Testis (tissue), 3 donors: ENCODE data around the gene RGSL1. TPM values are rescaled to one million over a fixed set of nuclear protein-coding genes. Genes with fewer than 3 reads are reported as not detected.

Experiments
- DNase-seq: peaks from one replicate; pipeline ENCODE4 v3.0.0-alpha.2; 2019
- H3K27ac ChIP-seq, 2 donors: fragments of 200-600 bp; sonication (generic); one replicate each; pipeline ENCODE4 v1.5.1; 2019
- H3K27me3 ChIP-seq: fragments of 200-600 bp; sonication (generic); one replicate; pipeline ENCODE4 v1.5.1; 2019
- H3K36me3 ChIP-seq: fragments of 200-600 bp; sonication (generic); one replicate; pipeline ENCODE4 v1.5.1; 2017; ENCODE audit warnings: low read depth; ENCODE audit errors: missing control alignments
- H3K4me1 ChIP-seq: fragments of 200-600 bp; sonication (generic); one replicate; pipeline ENCODE4 v1.5.1; 2019
- H3K4me3 ChIP-seq, 2 donors: fragments of 200-600 bp; sonication (generic); one replicate each; pipeline ENCODE4 v1.5.1; 2017 to 2019
- H3K9me3 ChIP-seq: fragments of 200-600 bp; sonication (generic); one replicate; pipeline ENCODE4 v1.5.1; 2017
- POLR2A ChIP-seq: fragments of 450-650 bp; IDR thresholded peaks from one replicate; pipeline ENCODE4 v1.6.1; 2017; ENCODE audit warnings: antibody characterized with exemption, mild to moderate bottlenecking, moderate library complexity
- WGBS, 2 donors: methylation state at CpG; one replicate each; pipeline ENCODE4 v1.1.5; 2018; 5-methylcytosine and 5-hydroxymethylcytosine counted together
- intact Hi-C: fragments of 100-400 bp; cut with DNase I; formaldehyde crosslinking; loops from one replicate; pipeline ENCODE4 v1.15.1; 2023; ENCODE audit warnings: low total_unique reads
- polyA plus RNA-seq: library from polyadenylated mRNA; stranded (reverse); fragments of 350-450 nt; fragmentation: Illumina TruSeq; extraction: RNeasy Lipid Tissue Mini Kit (QIAGEN cat#74804); gene quantifications from one replicate; pipeline ENCODE4 v1.2.3, GENCODE V29; 2014; ENCODE audit warnings: low read depth, low replicate concordance; ENCODE audit not compliant: insufficient read depth
- total RNA-seq, 2 donors: library from RNA; depleted of rRNA; stranded (reverse); fragments of >200 nt; gene quantifications; one replicate each; pipeline ENCODE4 v1.2.3, GENCODE V29; 2016
- TF ChIP-seq, protein P1 (sequence below), 3 experiments: fragments of 450-650 bp in 2 of 3; fragments of 200-600 bp in 1 of 3; sonication (generic) in 1 of 3; IDR thresholded peaks; one replicate each; pipeline ENCODE4 v1.5.1; 2016 to 2019; ENCODE audit warnings: antibody characterized with exemption in 3 of 3, mild to moderate bottlenecking in 2 of 3, moderate library complexity in 1 of 3

RGSL1 gene
- total and polyA plus RNA-seq, 3 donors from 2014 or later, result 12.6 to 37.1 (median 25.9) TPM

DNA sequence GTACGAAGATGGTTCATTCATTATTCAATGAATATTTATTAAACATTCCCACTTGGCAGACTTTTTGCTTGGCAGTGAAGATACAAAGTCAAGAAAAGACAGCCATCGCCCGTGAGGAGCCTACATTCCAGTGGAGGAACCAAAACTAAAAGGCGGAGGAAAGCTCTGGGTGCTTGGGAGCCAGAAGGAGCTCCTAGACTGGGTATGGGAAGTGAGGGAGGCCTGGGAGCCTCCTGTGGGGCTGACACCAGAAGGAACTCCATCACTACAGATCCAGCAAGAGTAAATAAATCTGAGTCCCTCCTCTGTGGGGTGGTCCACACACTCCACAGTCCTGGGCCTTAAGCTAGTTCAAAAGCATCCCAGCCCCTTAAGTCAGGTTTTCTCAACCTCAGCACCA lies 124.2 kb downstream of the RGSL1 start:
- H3K36me3 ChIP-seq, result no peaks in the 10 kb centered on the region
- intact Hi-C loops, result no loop called here
- H3K4me3 ChIP-seq, result no peak overlapping the region
- H3K9me3 ChIP-seq, result no peaks in the 10 kb centered on the region
- no peak overlapping the region for H3K27ac ChIP-seq
- DNase-seq, result no peak
- TF ChIP-seq, protein P1, sequence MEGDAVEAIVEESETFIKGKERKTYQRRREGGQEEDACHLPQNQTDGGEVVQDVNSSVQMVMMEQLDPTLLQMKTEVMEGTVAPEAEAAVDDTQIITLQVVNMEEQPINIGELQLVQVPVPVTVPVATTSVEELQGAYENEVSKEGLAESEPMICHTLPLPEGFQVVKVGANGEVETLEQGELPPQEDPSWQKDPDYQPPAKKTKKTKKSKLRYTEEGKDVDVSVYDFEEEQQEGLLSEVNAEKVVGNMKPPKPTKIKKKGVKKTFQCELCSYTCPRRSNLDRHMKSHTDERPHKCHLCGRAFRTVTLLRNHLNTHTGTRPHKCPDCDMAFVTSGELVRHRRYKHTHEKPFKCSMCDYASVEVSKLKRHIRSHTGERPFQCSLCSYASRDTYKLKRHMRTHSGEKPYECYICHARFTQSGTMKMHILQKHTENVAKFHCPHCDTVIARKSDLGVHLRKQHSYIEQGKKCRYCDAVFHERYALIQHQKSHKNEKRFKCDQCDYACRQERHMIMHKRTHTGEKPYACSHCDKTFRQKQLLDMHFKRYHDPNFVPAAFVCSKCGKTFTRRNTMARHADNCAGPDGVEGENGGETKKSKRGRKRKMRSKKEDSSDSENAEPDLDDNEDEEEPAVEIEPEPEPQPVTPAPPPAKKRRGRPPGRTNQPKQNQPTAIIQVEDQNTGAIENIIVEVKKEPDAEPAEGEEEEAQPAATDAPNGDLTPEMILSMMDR (IDR thresholded peaks at IDR 0.05), result no peak
- H3K4me1 ChIP-seq, result no peaks in the 10 kb centered on the region
- WGBS, 2 donors, result 94% methylated on average over 4 of the region's 4 CpGs
- H3K27me3 ChIP-seq, result no peaks in the 10 kb centered on the region

DNA sequence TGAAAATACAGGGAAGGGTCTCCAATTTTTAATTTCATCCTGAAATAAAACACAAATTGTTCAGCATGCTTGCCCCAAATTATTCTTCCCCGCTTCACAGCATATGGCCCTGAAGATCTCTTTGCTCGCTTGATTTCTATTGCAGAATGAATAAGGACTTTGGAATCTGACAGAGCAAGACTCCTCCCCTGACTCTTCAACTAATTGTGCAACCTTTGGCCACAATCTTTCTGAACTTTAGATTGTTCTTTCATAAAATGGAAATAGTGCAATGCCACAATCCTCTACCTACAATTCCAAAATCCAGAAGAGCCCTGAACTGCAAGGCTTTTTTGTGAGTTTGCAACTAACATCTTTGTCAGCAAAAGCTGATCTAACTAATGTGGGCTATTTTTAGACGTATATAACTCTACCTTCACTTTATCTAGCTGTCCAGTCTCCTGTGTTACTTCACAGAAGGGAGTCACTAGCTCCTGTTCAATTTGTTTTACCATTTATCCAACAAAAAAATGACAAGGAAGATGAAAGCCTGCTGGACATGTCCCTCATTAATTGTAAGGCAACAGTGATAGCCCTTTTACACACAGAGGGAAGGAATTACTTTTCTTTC lies 125.7 kb downstream of the RGSL1 start:
- intact Hi-C loops, result no loop called here
- TF ChIP-seq, protein P1 (IDR thresholded peaks at IDR 0.05), result no peak
- Histone ChIP-seq H3K27me3 (no peaks in the 10 kb centered on the region), H3K36me3 (no peaks in the 10 kb centered on the region), H3K4me3 (no peak overlapping the region), H3K4me1 (no peaks in the 10 kb centered on the region), H3K27ac (no peak overlapping the region), H3K9me3 (no peaks in the 10 kb centered on the region)
- DNase-seq, result no peak
- WGBS, 2 donors, result 84 to 88% methylated on average over 3 of the region's 3 CpGs

DNA sequence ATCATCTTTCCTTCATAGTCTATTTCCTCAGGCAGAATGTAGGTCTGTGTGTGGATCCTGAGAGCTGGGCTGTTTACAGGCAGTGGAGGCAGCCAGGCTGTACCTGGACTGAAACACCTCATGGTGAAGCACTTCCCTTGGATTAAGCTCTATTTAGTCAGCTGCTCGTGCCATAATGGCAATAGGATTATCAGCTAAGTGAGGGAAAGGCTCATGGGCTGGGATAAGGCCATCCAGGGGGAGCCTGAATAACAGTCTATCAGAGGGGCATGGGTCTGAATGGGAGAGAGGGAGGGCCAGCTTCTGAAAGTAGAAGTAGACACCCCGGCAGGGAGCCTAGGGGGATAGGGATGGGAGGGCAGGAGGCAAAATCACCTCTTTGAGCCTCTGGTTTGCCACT lies 130.8 kb downstream of the RGSL1 start:
- H3K27me3 ChIP-seq, result no peaks in the 10 kb centered on the region
- H3K4me3 ChIP-seq, result no peak overlapping the region
- no peaks in the 10 kb centered on the region for H3K4me1 ChIP-seq
- no peak for TF ChIP-seq POLR2A
- TF ChIP-seq, protein P1 (IDR thresholded peaks at IDR 0.05), result no peak
- no peaks in the 10 kb centered on the region for H3K9me3 ChIP-seq
- no peak for DNase-seq
- no peaks in the 10 kb centered on the region for H3K36me3 ChIP-seq
- H3K27ac ChIP-seq, result no peak overlapping the region
- 90 to 92% methylated on average over 2 of the region's 2 CpGs for WGBS, 2 donors
- intact Hi-C loops, result no loop called here

DNA sequence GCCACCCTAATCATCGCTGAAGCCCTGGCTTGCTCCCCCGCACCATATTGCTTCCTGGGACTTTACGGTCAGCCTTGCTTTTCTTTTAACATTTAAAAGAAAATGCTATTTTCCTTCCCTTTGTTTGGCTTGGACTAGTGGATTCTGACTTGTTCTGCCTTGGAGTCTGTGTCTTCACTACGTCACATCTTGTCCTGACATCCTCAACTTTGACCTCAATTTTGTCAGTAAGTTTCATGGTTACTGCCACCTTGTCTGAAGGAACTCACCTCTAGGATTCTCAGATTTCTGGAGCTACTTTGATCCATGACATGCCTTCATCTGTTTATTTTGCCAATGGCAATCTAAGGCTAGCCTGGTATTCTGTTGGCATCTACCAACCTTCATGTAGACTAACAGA lies 134.8 kb downstream of the RGSL1 start:
- no peak overlapping the region for H3K27ac ChIP-seq
- TF ChIP-seq, protein P1 (IDR thresholded peaks at IDR 0.05), result no peak
- no peak for TF ChIP-seq POLR2A
- intact Hi-C loops, result no loop called here
- no peaks in the 10 kb centered on the region for H3K27me3 ChIP-seq
- H3K4me3 ChIP-seq, result no peak overlapping the region
- no peaks in the 10 kb centered on the region for H3K9me3 ChIP-seq
- WGBS, 2 donors, result 90 to 93% methylated on average over 4 of the region's 4 CpGs
- DNase-seq, result no peak
- H3K4me1 ChIP-seq, result peaks cover 8% of the 10 kb centered on the region
- no peaks in the 10 kb centered on the region for H3K36me3 ChIP-seq

DNA sequence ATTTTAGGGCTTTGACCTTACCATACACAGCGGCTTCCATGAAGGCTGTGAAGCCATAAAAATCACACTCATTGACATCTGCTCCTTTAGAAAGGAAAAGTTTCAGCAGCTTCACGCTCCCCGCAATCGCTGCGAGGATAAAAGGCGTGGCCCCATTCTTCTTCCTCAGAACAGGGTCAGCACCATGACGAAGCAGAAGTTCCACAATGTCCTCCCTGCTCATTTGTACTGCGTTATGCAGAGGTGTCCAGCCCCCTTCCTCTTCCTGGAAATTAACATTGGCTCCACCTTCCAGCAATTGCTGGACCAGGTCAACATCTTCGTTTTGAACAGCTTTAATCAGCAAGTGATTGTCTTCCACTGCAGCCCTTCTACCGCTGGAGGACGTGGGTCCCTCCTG lies 136.4 kb downstream of the RGSL1 start:
- intact Hi-C loops, result no loop called here

More for the DNA sequence above, 136.4 kb downstream of the RGSL1 start:
- H3K27me3 ChIP-seq, result no peaks in the 10 kb centered on the region
- H3K36me3 ChIP-seq, result no peaks in the 10 kb centered on the region
- WGBS, 2 donors, result 59 to 71% methylated on average over 11 of the region's 11 CpGs
- TF ChIP-seq, protein P1 (IDR thresholded peaks at IDR 0.05), result no peak
- TF ChIP-seq POLR2A, result no peak
- H3K4me1 ChIP-seq, result peaks cover 8% of the 10 kb centered on the region
- DNase-seq, result no peak
- H3K4me3 ChIP-seq, result no peak overlapping the region
- no peak overlapping the region for H3K27ac ChIP-seq
- H3K9me3 ChIP-seq, result no peaks in the 10 kb centered on the region
